Breast epithelium (tissue), 4 donors: ENCODE measurements around the gene TNNI2. TPM values are rescaled to one million over a fixed set of nuclear protein-coding genes. Genes with fewer than 3 reads are reported as not detected.

Experiments used
- DNase-seq, 2 donors: peaks; one replicate each; pipeline ENCODE4 v3.0.0-alpha.2; 2019; ENCODE audit warnings: low spot score in 2 of 2
- H3K27ac ChIP-seq, 2 donors: fragments of 200-600 bp; sonication (generic) in 1 of 2; one replicate each; pipeline ENCODE4 v1.5.1; 2016 to 2019; ENCODE audit warnings: mild to moderate bottlenecking in 1 of 2
- H3K27me3 ChIP-seq, 2 donors: fragments of 200-600 bp; sonication (generic) in 1 of 2; one replicate each; pipeline versions ENCODE4 v1.5.1 to v1.6.0; 2017 to 2019; ENCODE audit warnings: control low read depth in 1 of 2, mild to moderate bottlenecking in 1 of 2
- H3K36me3 ChIP-seq: fragments of 200-600 bp; one replicate; pipeline ENCODE4 v1.5.1; 2019
- H3K4me1 ChIP-seq, 2 donors: fragments of 200-600 bp; sonication (generic); one replicate each; pipeline ENCODE4 v1.5.1; 2016 to 2019; ENCODE audit warnings: control low read depth in 1 of 2
- H3K4me3 ChIP-seq, 3 donors: fragments of 200-600 bp; sonication (generic); 1 replicate in 2 of 3; 2 replicates in 1 of 3; pipeline ENCODE4 v1.5.1; 2016 to 2019; ENCODE audit warnings: mild to moderate bottlenecking in 3 of 3, moderate library complexity in 2 of 3
- H3K9me3 ChIP-seq, 2 donors: fragments of 200-600 bp; sonication (generic) in 1 of 2; one replicate each; pipeline ENCODE4 v1.5.1; 2016 to 2019; ENCODE audit warnings: control low read depth in 1 of 2
- CTCF ChIP-seq, 3 donors: fragments of 450-650 bp; IDR thresholded peaks; one replicate each; pipeline ENCODE4 v1.5.1; 2016 to 2017; ENCODE audit warnings: antibody characterized with exemption in 3 of 3, mild to moderate bottlenecking in 3 of 3, moderate library complexity in 3 of 3
- POLR2A ChIP-seq: fragments of 450-650 bp; IDR thresholded peaks from one replicate; pipeline ENCODE4 v1.6.1; 2016; ENCODE audit warnings: antibody characterized with exemption, mild to moderate bottlenecking, moderate library complexity
- POLR2AphosphoS5 ChIP-seq, 3 donors: sonication (generic); formaldehyde crosslinking; IDR thresholded peaks; one replicate each; pipeline ENCODE4 v1.6.1; 2017; ENCODE audit warnings: antibody characterized with exemption in 3 of 3
- intact Hi-C: fragments of 100-400 bp; cut with DNase I; formaldehyde crosslinking; loops from one replicate; pipeline ENCODE4 v1.15.1; 2023; ENCODE audit warnings: low total_unique reads
- total RNA-seq, 3 donors: library from RNA; depleted of rRNA; stranded (reverse); fragments of >200 nt; gene quantifications; one replicate each; pipeline ENCODE4 v1.1.0, GENCODE V29; 2016

The TNNI2 gene
- total RNA-seq, 3 donors from 2014 or later: 1.6 to 5.6 TPM; not detected in 1

GRCh38 chr11:1846453-1846932 lies 7.7 kb downstream of the TNNI2 start:
- H3K4me1 ChIP-seq: no peaks in the 10 kb centered on the region
- no peak overlapping the region for H3K4me3 ChIP-seq
- no peaks in the 10 kb centered on the region for H3K9me3 ChIP-seq
- intact Hi-C loops: no loop called here
- TF ChIP-seq POLR2AphosphoS5 (IDR thresholded peaks at IDR 0.05): no peak
- no peak for TF ChIP-seq POLR2A
- no peak for TF ChIP-seq CTCF (IDR thresholded peaks at IDR 0.05)
- no peaks in the 10 kb centered on the region for H3K36me3 ChIP-seq
- H3K27ac ChIP-seq: no peak overlapping the region
- H3K27me3 ChIP-seq: no peaks in the 10 kb centered on the region
- no peak for DNase-seq

- Histone ChIP-seq H3K9me3 (no peaks in the 10 kb centered on the region), H3K36me3 (no peaks in the 10 kb centered on the region), H3K27me3 (no peaks in the 10 kb centered on the region), H3K4me1 (no peaks in the 10 kb centered on the region), H3K4me3 (no peak overlapping the region), H3K27ac (no peak overlapping the region)
- no peak for TF ChIP-seq POLR2A
- no peak for TF ChIP-seq POLR2AphosphoS5 (IDR thresholded peaks at IDR 0.05)
- intact Hi-C loops: no loop called here
- DNase-seq: no peak
Observed at GRCh38 chr11:1847006-1847735, 8.4 kb downstream of the TNNI2 start.

GRCh38 chr11:1847926-1848639 lies 9.3 kb downstream of the TNNI2 start:
- Histone ChIP-seq H3K27ac (no peak overlapping the region), H3K4me3 (no peak overlapping the region), H3K27me3 (no peaks in the 10 kb centered on the region), H3K36me3 (no peaks in the 10 kb centered on the region), H3K4me1 (no peaks in the 10 kb centered on the region), H3K9me3 (no peaks in the 10 kb centered on the region)
- intact Hi-C loops: no loop called here
- DNase-seq: no peak
- TF ChIP-seq POLR2A (no peak), POLR2AphosphoS5 (IDR thresholded peaks at IDR 0.05) (no peak), CTCF (IDR thresholded peaks at IDR 0.05) (no peak)

- no peak overlapping the region for H3K4me3 ChIP-seq
- no peak overlapping the region for H3K27ac ChIP-seq
- no peaks in the 10 kb centered on the region for H3K9me3 ChIP-seq
- no peaks in the 10 kb centered on the region for H3K27me3 ChIP-seq
- H3K4me1 ChIP-seq: no peaks in the 10 kb centered on the region
- intact Hi-C loops: no loop called here
- no peaks in the 10 kb centered on the region for H3K36me3 ChIP-seq
- no peak for TF ChIP-seq CTCF (IDR thresholded peaks at IDR 0.05)
- TF ChIP-seq POLR2AphosphoS5 (IDR thresholded peaks at IDR 0.05): no peak
- no peak for TF ChIP-seq POLR2A
- no peak for DNase-seq
Observed at GRCh38 chr11:1848640-1849430, 10.1 kb downstream of the TNNI2 start.

- DNase-seq: no peak
- Histone ChIP-seq H3K27me3 (no peaks in the 10 kb centered on the region), H3K9me3 (no peaks in the 10 kb centered on the region), H3K27ac (no peak overlapping the region), H3K4me1 (no peaks in the 10 kb centered on the region), H3K36me3 (no peaks in the 10 kb centered on the region), H3K4me3 (no peak overlapping the region)
- TF ChIP-seq POLR2A (no peak), POLR2AphosphoS5 (IDR thresholded peaks at IDR 0.05) (no peak), CTCF (IDR thresholded peaks at IDR 0.05) (no peak)
- intact Hi-C loops: no loop called here
Observed at GRCh38 chr11:1851468-1852180, 12.8 kb downstream of the TNNI2 start.
